Gastrocnemius medialis (tissue), 4 donors: Measurements from ENCODE around the gene BRWD1.

Experiments used
- POLR2A ChIP-seq, 2 donors: fragments of 450-650 bp; IDR thresholded peaks; one replicate each; pipeline ENCODE4 v1.6.1; 2017; ENCODE audit warnings: antibody characterized with exemption in 2 of 2, mild to moderate bottlenecking in 2 of 2, moderate library complexity in 2 of 2
- TF ChIP-seq, protein P1 (sequence below), 5 experiments: fragments of 450-650 bp in 3 of 5; fragments of 200-600 bp in 2 of 5; sonication (generic) in 2 of 5; IDR thresholded peaks in 4 of 5; conservative IDR thresholded peaks in 1 of 5; 1 replicate in 4 of 5; 2 replicates in 1 of 5; pipeline ENCODE4 v1.5.1; 2016 to 2019; ENCODE audit warnings: antibody characterized with exemption in 5 of 5, mild to moderate bottlenecking in 3 of 5, moderate library complexity in 3 of 5

DNA sequence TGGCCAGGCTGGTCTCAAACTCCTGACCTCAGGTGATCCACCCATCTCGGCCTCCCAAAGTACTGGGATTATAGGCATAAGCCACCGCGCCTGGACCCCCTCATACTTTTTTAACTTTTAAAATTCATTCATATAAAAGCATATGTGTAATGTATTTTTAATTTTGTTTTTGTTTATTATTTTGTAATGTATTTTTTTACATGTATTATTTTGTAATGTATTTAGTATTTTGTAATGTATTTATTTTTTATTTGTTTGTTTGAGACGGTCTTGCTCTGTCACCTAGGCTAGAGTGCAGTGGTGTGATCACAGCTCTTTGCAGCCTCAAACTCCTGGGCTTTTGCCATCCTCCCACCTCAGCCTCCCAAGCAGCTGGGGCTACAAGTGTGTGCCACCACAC lies 12.0 kb upstream of the BRWD1 start:
- TF ChIP-seq, protein P1, sequence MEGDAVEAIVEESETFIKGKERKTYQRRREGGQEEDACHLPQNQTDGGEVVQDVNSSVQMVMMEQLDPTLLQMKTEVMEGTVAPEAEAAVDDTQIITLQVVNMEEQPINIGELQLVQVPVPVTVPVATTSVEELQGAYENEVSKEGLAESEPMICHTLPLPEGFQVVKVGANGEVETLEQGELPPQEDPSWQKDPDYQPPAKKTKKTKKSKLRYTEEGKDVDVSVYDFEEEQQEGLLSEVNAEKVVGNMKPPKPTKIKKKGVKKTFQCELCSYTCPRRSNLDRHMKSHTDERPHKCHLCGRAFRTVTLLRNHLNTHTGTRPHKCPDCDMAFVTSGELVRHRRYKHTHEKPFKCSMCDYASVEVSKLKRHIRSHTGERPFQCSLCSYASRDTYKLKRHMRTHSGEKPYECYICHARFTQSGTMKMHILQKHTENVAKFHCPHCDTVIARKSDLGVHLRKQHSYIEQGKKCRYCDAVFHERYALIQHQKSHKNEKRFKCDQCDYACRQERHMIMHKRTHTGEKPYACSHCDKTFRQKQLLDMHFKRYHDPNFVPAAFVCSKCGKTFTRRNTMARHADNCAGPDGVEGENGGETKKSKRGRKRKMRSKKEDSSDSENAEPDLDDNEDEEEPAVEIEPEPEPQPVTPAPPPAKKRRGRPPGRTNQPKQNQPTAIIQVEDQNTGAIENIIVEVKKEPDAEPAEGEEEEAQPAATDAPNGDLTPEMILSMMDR (IDR thresholded peaks at IDR 0.05 in 4 of 5, conservative IDR thresholded peaks at IDR 0.05 in 1 of 5), result no peak
- TF ChIP-seq POLR2A (IDR thresholded peaks at IDR 0.05), result no peak
